ENCODE data around the gene RSPH4A. TPM values are rescaled to one million over a fixed set of nuclear protein-coding genes. Genes with fewer than 3 reads are reported as not detected.

The RSPH4A gene
- polyA plus RNA-seq, 1 donor from 2014 or later = 11.0 TPM

DNA sequence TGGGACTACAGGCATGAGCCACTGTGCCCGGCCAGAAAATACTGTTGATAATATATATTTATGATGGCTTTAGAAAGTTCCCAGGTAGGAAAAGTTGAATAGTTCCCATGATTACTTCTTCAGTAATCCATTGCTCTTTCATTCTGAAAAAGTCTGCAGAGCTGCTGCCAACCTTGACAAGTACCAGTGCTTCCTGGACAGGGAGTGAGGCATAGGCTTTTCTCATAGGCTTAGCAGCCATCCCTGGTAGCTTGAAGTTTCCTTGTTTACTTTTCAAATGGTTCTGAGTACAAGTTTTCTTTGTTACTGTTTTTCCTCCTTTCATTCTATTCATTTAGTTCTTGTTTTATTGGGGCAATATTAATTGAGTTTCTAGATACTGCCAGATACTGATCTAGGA is 37.1 kb upstream of the RSPH4A start:
- no peaks in the 10 kb centered on the region for H4K20me1 ChIP-seq (ENCODE audit: insufficient read depth)
- H3K9ac ChIP-seq (ENCODE audit: low read length) = no peak overlapping the region
- H2AFZ ChIP-seq (ENCODE audit: low read depth, low read length) = no peak overlapping the region
- H3K36me3 ChIP-seq (ENCODE audit: insufficient read depth, low read length) = no peaks in the 10 kb centered on the region
- peaks cover 8% of the 10 kb centered on the region for H3K79me2 ChIP-seq (replicated peaks; ENCODE audit: insufficient read depth, low read length)
- H3K9me3 ChIP-seq (ENCODE audit: low read length) = no peaks in the 10 kb centered on the region
- H3F3A ChIP-seq (ENCODE audit: insufficient read depth, low read length, poor library complexity, severe bottlenecking) = no peaks in the 10 kb centered on the region
- no peak overlapping the region for H3K4me3 ChIP-seq (ENCODE audit: low read length)
- H3K27me3 ChIP-seq (ENCODE audit: insufficient read depth, low read depth, low read length) = no peaks in the 10 kb centered on the region
- no peaks in the 10 kb centered on the region for H3K9me2 ChIP-seq (ENCODE audit: insufficient read depth, low read length)
- no peak overlapping the region for H3K27ac ChIP-seq (ENCODE audit: low read length)
- TF ChIP-seq, protein P1, sequence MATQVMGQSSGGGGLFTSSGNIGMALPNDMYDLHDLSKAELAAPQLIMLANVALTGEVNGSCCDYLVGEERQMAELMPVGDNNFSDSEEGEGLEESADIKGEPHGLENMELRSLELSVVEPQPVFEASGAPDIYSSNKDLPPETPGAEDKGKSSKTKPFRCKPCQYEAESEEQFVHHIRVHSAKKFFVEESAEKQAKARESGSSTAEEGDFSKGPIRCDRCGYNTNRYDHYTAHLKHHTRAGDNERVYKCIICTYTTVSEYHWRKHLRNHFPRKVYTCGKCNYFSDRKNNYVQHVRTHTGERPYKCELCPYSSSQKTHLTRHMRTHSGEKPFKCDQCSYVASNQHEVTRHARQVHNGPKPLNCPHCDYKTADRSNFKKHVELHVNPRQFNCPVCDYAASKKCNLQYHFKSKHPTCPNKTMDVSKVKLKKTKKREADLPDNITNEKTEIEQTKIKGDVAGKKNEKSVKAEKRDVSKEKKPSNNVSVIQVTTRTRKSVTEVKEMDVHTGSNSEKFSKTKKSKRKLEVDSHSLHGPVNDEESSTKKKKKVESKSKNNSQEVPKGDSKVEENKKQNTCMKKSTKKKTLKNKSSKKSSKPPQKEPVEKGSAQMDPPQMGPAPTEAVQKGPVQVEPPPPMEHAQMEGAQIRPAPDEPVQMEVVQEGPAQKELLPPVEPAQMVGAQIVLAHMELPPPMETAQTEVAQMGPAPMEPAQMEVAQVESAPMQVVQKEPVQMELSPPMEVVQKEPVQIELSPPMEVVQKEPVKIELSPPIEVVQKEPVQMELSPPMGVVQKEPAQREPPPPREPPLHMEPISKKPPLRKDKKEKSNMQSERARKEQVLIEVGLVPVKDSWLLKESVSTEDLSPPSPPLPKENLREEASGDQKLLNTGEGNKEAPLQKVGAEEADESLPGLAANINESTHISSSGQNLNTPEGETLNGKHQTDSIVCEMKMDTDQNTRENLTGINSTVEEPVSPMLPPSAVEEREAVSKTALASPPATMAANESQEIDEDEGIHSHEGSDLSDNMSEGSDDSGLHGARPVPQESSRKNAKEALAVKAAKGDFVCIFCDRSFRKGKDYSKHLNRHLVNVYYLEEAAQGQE (IDR thresholded peaks at IDR 0.05; ENCODE audit: borderline replicate concordance) = no peak
- TF ChIP-seq SMC3 (conservative IDR thresholded peaks at IDR 0.05; ENCODE audit: poor library complexity) (no peak), RAD21 (conservative IDR thresholded peaks at IDR 0.05) (no peak), MXI1 (conservative IDR thresholded peaks at IDR 0.05; ENCODE audit: poor library complexity, severe bottlenecking) (no peak), EP300 (conservative IDR thresholded peaks at IDR 0.05; ENCODE audit: poor library complexity, severe bottlenecking) (no peak), TAF1 (IDR thresholded peaks at IDR 0.05; ENCODE audit: low read depth) (no peak)
- TF ChIP-seq, protein P2, sequence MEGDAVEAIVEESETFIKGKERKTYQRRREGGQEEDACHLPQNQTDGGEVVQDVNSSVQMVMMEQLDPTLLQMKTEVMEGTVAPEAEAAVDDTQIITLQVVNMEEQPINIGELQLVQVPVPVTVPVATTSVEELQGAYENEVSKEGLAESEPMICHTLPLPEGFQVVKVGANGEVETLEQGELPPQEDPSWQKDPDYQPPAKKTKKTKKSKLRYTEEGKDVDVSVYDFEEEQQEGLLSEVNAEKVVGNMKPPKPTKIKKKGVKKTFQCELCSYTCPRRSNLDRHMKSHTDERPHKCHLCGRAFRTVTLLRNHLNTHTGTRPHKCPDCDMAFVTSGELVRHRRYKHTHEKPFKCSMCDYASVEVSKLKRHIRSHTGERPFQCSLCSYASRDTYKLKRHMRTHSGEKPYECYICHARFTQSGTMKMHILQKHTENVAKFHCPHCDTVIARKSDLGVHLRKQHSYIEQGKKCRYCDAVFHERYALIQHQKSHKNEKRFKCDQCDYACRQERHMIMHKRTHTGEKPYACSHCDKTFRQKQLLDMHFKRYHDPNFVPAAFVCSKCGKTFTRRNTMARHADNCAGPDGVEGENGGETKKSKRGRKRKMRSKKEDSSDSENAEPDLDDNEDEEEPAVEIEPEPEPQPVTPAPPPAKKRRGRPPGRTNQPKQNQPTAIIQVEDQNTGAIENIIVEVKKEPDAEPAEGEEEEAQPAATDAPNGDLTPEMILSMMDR (IDR thresholded peaks at IDR 0.05; ENCODE audit: poor library complexity, severe bottlenecking) = no peak
- H3K4me2 ChIP-seq (ENCODE audit: low read length) = no peak overlapping the region

DNA sequence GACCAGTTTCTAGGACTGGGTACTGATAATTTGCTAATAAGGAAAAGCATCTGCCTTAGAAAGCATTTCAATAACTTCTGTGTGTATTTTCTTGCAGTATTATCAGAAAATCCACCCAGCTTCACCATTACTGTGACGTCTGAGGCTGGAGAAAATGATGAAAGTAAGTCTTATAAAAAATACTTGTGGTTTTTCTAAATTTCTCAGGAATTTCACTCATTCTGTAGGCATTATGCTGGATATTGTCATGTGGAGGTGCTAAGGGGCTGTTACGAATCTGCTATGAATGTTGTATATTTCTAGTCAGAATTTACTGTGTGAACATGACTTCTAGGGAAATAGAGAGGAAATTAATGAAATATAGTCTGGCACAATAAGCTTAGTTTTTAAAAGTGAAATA is 36.1 kb upstream of the RSPH4A start:
- no peaks in the 10 kb centered on the region for H3K9me3 ChIP-seq (ENCODE audit: low read length)
- TF ChIP-seq EP300 (conservative IDR thresholded peaks at IDR 0.05; ENCODE audit: poor library complexity, severe bottlenecking) = no peak
- TF ChIP-seq EZH2 (IDR thresholded peaks at IDR 0.05; ENCODE audit: borderline replicate concordance, insufficient read depth, low read length, poor library complexity, severe bottlenecking) = no peak
- TF ChIP-seq, protein P2 (IDR thresholded peaks at IDR 0.05; ENCODE audit: poor library complexity, severe bottlenecking) = no peak
- H3K36me3 ChIP-seq (ENCODE audit: insufficient read depth, low read length) = no peaks in the 10 kb centered on the region
- no peak overlapping the region for H3K9ac ChIP-seq (ENCODE audit: low read length)
- peaks cover 4% of the 10 kb centered on the region for H3K79me2 ChIP-seq (replicated peaks; ENCODE audit: insufficient read depth, low read length)
- no peaks in the 10 kb centered on the region for H4K20me1 ChIP-seq (ENCODE audit: insufficient read depth)
- H3K4me3 ChIP-seq (ENCODE audit: low read length) = no peak overlapping the region
- no peaks in the 10 kb centered on the region for H3F3A ChIP-seq (ENCODE audit: insufficient read depth, low read length, poor library complexity, severe bottlenecking)
- no peaks in the 10 kb centered on the region for H3K27me3 ChIP-seq (ENCODE audit: insufficient read depth, low read depth, low read length)
- no peak overlapping the region for H2AFZ ChIP-seq (ENCODE audit: low read depth, low read length)
- H3K4me2 ChIP-seq (ENCODE audit: low read length) = no peak overlapping the region
- H3K9me2 ChIP-seq (ENCODE audit: insufficient read depth, low read length) = no peaks in the 10 kb centered on the region
- no peak overlapping the region for H3K27ac ChIP-seq (ENCODE audit: low read length)
